ENCODE data around the gene GLB1L. TPM values are rescaled to one million over a fixed set of nuclear protein-coding genes. Genes with fewer than 3 reads are reported as not detected.
A peak's percentile ranks its signal among the peaks of the same experiment; 100 is the strongest.

Gene GLB1L
- total RNA-seq, 1 donor from 2014 or later: 2.4 TPM

DNA sequence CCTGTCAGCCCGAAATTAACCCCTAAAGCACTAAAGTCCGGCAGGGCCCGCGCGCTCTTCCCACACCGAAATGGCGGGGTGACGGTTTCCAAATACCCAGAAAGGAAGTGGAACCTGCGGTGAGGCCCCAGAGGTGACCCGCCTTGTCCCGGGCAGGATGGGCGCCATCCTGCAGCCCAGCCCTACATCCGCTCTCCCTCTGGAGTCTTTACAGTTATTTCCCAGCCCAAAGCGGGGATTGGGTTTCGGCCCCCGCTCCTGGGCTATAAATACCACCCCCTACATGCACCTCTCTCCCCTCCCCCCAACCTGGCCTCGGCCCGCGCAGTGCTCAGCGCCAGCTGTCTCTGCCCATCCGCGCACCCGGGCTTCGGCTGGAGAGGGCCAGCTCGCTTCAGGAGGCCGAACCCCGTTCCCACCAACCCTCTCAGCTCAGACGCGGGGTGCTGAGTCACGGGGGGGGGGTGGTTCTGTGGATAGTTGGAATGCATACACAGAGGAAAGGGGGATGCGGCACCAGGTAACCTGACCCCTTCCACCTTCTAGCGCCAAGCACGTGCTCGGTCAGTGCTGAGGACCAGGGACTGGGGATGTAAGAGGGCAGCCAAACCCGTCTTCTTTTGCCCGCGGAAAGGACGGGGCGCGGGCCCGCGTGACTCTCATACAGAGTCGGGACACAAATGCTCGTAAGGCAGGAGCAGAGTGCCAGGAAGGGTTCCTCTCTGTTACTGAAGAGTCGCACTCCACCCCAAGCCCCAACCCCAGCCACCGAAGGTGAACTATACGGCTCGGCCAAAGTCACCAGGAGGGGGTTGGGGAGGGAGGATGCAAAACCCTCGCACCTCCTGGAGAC lies 7.9 kb upstream of the GLB1L start, which contains the start of gene TUBA4B:
TUBA4B (plus strand) TSS at position 344 of the 853 bp plus-strand sequence; CDS start at position 509, 165 bp downstream.
- ATAC-seq: peak; percentile 6

- ATAC-seq: no peak
Observed at GRCh38 chr2:219252570-219252899, 7.3 kb upstream of the GLB1L start.

DNA sequence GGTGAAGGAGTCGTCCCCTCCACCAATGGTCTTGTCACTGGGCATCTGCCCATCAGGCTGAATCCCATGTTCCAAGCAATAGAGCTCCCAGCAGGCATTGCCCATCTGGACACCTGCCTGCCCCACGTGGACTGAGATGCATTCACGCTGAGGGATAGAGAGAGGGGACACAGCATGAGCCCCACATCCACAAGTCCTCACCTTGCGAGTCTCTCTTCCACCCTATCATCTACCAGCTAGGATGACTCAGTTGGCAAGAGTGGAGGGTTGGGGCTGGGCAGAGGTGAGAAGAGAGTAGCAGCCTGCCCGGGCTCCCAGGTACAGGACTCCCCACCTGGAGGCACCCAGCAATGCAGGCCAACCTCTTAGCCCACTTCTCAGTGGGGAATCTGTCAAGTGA lies 6.8 kb upstream of the GLB1L start:
- peak; percentile 27 for ATAC-seq

GRCh38 chr2:219251656-219252055 lies 6.4 kb upstream of the GLB1L start:
- no peak for ATAC-seq

DNA sequence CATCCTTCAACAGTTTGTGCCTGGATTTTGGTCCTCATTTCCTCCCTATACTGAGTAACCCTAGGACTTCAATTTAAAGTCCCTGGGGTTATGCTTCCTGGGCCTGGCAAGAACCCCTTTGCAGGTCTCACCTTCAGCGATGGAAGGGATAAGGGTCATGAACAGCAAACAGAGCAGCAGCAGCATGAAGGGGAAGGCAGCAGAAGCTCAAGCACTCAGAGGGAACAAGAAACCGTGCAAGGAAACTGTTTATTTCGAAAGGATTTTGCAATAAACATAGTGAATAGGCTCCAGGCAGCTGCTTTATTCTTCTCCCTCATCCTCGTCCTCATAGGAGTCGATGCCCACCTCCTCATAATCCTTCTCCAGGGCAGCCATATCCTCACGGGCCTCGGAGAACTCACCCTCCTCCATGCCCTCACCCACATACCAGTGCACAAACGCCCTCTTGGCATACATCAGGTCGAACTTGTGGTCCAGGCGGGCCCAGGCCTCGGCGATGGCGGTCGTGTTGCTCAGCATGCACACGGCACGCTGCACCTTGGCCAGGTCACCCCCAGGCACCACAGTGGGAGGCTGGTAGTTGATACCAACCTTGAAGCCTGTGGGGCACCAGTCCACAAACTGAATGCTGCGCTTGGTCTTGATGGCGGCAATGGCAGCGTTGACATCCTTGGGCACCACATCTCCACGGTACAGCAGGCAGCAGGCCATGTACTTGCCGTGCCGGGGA lies 5.0 kb upstream of the GLB1L start:
- ATAC-seq: no peak

GRCh38 chr2:219249203-219249980 lies 4.1 kb upstream of the GLB1L start:
- ATAC-seq: peak; percentile 79

DNA sequence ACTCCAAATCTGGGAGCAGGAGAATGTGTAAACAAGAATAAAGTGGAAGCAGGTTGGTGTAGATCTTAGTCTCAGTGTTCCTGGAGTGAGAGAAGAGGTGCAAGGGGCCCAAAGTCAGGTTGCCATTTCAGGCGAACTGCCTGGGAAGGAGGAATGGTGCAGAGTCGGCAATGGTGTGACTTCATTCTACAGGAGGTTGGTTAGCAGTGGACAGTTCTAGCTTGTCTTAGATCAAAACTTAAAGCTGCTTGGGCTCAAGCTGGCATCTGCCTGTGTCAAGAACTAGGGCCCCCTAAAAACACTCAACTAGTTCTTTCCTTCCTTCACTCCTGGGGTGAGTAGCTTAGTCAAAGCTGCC lies 3.6 kb upstream of the GLB1L start:
- no peak for ATAC-seq

DNA sequence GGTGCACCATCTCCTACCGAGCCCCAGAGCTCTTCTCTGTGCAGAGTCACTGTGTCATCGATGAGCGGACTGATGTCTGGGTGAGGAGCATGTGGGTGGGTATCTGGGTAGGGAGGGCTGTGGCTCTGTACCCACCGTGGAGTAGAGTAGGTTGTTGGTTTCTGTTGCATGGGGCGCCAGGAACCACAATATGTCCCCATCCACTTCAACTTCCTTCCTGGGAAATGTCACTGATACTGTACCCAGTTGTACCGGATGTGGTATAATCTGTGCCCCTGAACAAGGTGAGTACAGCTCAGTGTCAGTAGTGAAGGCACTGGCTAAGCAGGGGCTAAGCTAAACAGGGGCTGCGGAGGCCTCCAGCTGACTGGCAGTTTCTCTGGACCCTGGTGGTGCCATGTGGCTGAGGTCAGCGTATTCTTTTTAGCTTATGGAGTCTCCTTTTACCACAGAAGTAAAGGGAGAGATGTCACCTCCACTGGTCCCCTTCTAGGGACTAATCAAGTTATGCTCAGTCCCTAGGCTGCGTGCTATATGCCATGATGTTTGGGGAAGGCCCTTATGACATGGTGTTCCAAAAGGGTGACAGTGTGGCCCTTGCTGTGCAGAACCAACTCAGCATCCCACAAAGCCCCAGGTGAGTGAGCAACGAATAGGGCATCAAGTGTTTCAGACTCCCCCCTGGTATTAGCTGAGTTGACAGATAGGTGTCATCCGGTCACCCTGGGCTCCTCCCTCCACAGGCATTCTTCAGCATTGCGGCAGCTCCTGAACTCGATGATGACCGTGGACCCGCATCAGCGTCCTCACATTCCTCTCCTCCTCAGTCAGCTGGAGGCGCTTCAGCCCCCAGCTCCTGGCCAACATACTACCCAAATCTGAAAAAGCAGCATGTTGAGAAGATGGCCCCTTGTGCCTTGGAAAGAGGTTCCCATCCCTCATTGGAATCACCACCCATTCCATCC lies 2.7 kb upstream of the GLB1L start:
- ATAC-seq: no peak

DNA sequence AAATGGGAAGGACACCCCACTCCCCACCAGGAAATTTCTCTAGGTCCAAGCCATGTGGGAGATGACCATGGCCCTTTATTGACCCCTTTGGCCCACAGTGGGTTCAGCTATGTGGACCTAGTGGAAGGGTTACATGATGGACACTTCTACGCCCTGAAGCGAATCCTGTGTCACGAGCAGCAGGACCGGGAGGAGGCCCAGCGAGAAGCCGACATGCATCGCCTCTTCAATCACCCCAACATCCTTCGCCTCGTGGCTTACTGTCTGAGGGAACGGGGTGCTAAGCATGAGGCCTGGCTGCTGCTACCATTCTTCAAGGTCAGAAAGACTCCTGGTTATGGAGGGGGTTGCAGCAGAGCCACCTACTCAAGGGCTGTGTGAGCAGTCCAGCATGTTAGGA lies 1.3 kb upstream of the GLB1L start:
- ATAC-seq: no peak

GRCh38 chr2:219245899-219246230 lies 621 bp upstream of the GLB1L start:
- no peak for ATAC-seq

DNA sequence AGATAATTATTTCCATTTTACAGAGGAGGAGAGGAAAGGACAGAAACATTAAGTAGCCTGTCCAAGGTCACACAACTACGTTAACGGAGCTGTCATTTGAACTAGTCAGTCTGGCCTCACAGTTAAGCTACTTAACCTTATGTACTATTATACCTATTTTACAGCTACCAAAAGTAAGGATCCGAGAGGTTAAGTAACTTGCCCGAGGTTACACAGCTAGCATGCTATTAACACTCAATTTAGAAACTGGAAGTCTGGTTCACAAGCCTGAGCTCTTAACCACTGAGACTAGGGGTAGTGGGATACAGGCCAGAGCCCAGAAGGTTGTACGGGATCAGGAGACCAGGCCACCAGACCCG lies 476 bp downstream of the GLB1L start:
- no peak for ATAC-seq

DNA sequence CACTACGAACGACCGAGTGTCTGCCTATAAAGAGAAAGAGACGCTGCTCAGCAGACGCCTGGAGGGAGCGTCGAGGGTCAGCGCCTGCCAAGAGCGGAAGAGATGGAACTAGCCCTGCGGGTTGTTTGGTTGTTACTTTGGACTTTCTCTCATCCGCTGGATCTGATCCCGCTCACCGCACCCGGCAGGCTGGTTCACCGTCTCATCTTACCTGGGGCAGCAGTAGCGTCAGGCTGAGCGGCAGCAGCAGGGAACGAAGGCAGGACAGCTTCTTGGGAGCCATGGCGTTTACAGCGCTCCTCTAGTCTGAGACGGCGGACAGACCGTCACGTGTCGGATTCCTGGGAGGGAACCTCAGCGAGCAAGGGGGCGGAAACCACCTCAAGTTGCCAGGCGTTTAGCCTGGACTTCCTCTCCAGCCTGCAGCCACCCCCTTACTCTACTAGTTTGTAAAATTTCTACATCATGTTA lies 1.9 kb downstream of the GLB1L start:
- no peak for ATAC-seq

DNA sequence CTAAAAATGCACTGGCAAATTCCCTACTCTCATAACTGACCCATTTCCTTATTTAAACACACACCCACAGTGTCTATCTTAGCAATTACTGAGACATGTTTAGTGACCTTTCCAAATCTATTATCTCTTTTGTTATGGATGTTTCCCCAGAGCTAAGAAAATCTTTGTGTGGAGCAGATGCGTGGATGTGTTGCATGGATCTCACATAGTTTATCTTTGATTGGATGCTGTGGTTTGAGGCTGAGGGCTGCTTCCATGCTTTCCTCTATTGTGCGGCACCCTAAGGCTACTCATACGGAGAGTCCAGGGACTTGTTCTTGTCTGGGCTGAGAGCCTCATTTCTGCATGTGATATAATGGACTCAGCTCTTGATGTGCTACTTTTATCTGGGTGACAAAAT lies 10.9 kb downstream of the GLB1L start:
- no peak for ATAC-seq

- ATAC-seq: peak; percentile 63
Observed at GRCh38 chr2:219230059-219230540, 15.1 kb downstream of the GLB1L start.

- ATAC-seq: peak; percentile 98
Observed at GRCh38 chr2:219229305-219230058, 15.8 kb downstream of the GLB1L start, which contains the start of the genes ANKZF1 and ATG9A. ANKZF1 (plus strand) TSS chr2:219229806; CDS start chr2:219230258, 452 bp downstream. ATG9A (minus strand) TSS chr2:219229636; CDS start chr2:219228024, 1,612 bp downstream.

- ATAC-seq: peak; percentile 6
Observed at GRCh38 chr2:219228911-219229304, 16.3 kb downstream of the GLB1L start.

DNA sequence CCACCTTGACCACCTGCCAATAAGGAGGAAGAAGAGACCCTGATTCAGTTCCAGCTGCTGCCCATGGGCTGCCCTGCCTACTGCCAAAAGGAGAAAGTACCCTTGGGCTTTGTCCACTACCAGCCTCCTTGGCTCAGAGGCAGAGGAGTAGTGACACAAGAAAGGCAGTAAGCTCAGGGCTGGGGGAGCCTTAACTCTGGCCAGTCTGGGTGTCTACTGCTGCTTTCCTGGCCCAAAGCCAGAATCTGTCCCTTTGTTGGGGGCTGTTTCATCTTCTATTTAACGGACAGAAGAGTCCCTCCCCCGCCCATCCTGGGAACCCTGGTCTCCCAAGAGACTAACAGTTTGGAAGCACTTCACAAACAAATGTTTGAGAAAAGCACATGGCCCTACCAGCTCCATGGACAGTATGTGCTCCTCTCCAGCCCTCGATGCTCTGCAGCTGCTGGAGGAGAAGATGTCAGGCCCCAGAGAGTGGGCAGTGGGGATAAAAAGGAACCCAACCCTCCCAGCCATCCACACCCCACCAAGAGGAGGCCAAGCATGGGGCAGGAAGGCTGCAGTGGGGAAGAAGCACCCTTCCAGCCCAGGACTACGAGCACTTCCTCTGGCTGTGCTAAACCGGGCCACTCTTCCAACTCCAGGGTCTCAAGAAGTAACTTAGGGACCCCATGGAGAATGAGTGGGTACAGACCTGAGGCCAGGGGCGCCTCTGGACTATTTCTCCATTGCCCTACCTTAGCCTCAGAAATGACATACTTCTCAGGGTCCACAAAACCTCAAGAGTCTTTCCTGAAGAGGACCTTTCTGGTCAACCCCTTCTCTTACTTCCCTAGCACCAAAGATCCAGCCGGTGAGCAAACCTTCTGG lies 17.0 kb downstream of the GLB1L start:
- no peak for ATAC-seq

GRCh38 chr2:219225350-219225749 lies 19.9 kb downstream of the GLB1L start:
- no peak for ATAC-seq

DNA sequence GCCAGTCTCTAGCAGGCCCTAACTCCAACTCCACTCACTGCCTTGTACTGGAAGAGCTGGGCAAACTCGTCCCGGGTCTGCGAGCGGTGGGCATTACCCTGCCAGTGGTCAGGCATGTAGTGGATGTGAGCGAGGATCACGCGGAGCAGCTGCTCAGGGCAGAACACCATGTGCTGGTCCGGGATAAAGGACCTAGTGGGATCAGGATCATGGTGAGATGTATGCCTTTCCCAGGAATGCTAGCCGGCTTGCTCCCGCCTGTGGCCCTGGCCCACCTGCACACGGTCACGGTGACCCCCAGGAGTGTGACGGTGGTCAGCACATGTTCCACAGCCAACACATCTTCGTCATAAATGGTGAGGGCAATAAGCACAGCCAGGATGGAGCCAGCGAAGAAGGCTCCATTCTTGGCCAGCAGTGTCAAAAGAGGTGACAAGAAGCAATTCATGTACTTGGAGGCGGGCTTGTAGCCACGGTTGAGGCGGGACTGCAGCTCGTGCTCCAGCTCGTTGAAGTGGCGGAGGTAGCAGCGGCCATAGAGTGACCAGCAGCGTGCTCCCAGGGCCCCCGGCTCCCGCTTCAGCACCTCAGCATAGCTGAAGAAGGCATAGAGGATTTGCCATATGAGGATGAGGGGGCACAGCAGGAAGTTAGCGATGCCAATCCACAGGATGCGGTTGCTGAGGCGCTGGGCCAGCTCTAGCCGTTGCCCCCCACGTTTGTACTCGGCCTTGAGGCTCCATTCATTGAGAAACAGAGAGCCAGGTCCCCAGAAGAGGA lies 21.2 kb downstream of the GLB1L start:
- ATAC-seq: no peak

Data from esophagus mucosa (tissue), 1 donor.